HS-27A (cell line): ENCODE results near the gene SLC37A2.

Experiments used
- DNase-seq: peaks from one replicate; pipeline ENCODE4 v3.0.0-alpha.2; 2012; ENCODE audit warnings: low read depth, missing footprints

The SLC37A2 gene

GRCh38 chr11:125111001-125111342, 47.9 kb downstream of the SLC37A2 start:
- DNase-seq = no peak

GRCh38 chr11:125111343-125112207, 48.5 kb downstream of the SLC37A2 start, which contains the start of gene TMEM218:
TSS of gene TMEM218 (minus strand) at chr11:125111626. CDS start at chr11:125102241, 9,385 bp downstream.
- peak; percentile 57 for DNase-seq

- no peak for DNase-seq
These were observed 49.1 kb downstream of the SLC37A2 start for GRCh38 chr11:125112208-125112604.

GRCh38 chr11:125114518-125114917, 51.4 kb downstream of the SLC37A2 start:
- DNase-seq = no peak

- no peak for DNase-seq
These were observed 54.3 kb downstream of the SLC37A2 start for GRCh38 chr11:125117429-125117828.

- no peak for DNase-seq
These were observed 60.3 kb downstream of the SLC37A2 start for GRCh38 chr11:125123194-125123946.

GRCh38 chr11:125123947-125124617, 61.0 kb downstream of the SLC37A2 start:
- DNase-seq = no peak

GRCh38 chr11:125124618-125124992, 61.5 kb downstream of the SLC37A2 start:
- no peak for DNase-seq

GRCh38 chr11:125128450-125128849, 65.3 kb downstream of the SLC37A2 start:
- no peak for DNase-seq

GRCh38 chr11:125129316-125129993, 66.3 kb downstream of the SLC37A2 start:
- no peak for DNase-seq

GRCh38 chr11:125132071-125132470, 69.0 kb downstream of the SLC37A2 start:
- no peak for DNase-seq

- DNase-seq = no peak
These were observed 69.5 kb downstream of the SLC37A2 start for GRCh38 chr11:125132596-125132995.

GRCh38 chr11:125136001-125136400, 72.9 kb downstream of the SLC37A2 start:
- DNase-seq = no peak

GRCh38 chr11:125138966-125139365, 75.9 kb downstream of the SLC37A2 start:
- no peak for DNase-seq

GRCh38 chr11:125139778-125140177, 76.7 kb downstream of the SLC37A2 start:
- DNase-seq = no peak
